Keratinocyte (primary cell): ENCODE data around the gene EMX2. TPM values are rescaled to one million over a fixed set of nuclear protein-coding genes. Genes with fewer than 3 reads are reported as not detected.
"Not testable (repeated sequence)": the region's sequence is repeated elsewhere in the genome, so short reads cannot be mapped to it uniquely, and the experiment has no call there.

ENCODE experiments used
- DNase-seq: peaks from one replicate; pipeline ENCODE4 v3.0.0-alpha.2; 2011; ENCODE audit warnings: low read depth, missing footprints, low spot score
- FAIRE-seq: peaks from 2 replicates; lab custom pipeline; 2011; peaks lifted over from hg19 to GRCh38; lab: Jason Lieb, UNC
- H2AFZ ChIP-seq: 2 replicates; pipeline ENCODE4 v1.6.0; 2012; ENCODE audit warnings: low read length, control low read depth, inconsistent platforms; ENCODE audit not compliant: control insufficient read depth
- H3K27ac ChIP-seq: 2 replicates; pipeline ENCODE4 v1.5.1; 2011; ENCODE audit warnings: low read length; ENCODE audit not compliant: control insufficient read depth, insufficient read depth
- H3K27me3 ChIP-seq: 3 replicates; pipeline ENCODE4 v1.6.0; 2011; ENCODE audit warnings: low read length; ENCODE audit not compliant: control insufficient read depth, insufficient read depth; ENCODE audit errors: extremely low read depth
- H3K36me3 ChIP-seq, 2 experiments: 2 replicates in 1 of 2; 3 replicates in 1 of 2; pipeline ENCODE4 v1.5.1; 2011; ENCODE audit warnings: low read length in 2 of 2, mild to moderate bottlenecking in 1 of 2; ENCODE audit not compliant: control insufficient read depth in 2 of 2, insufficient read depth in 2 of 2; ENCODE audit errors: extremely low read depth in 1 of 2
- H3K4me1 ChIP-seq: 3 replicates; pipeline ENCODE4 v1.5.1; 2011; ENCODE audit warnings: low read length; ENCODE audit not compliant: control insufficient read depth, insufficient read depth; ENCODE audit errors: extremely low read depth
- H3K4me2 ChIP-seq: 3 replicates; pipeline ENCODE4 v1.6.0; 2011; ENCODE audit warnings: low read depth, low read length; ENCODE audit not compliant: control insufficient read depth, insufficient read depth; ENCODE audit errors: extremely low read depth
- H3K4me3 ChIP-seq, 3 experiments: fragments of 200-600 bp in 1 of 3; sonication (generic) in 1 of 3; 2 replicates in 2 of 3; 3 replicates in 1 of 3; pipeline ENCODE4 v1.5.1; 2011 to 2016; ENCODE audit warnings: low read length in 3 of 3, mild to moderate bottlenecking in 3 of 3, control low read depth in 2 of 3, inconsistent platforms in 1 of 3, low read depth in 1 of 3, mixed read lengths in 1 of 3, mixed run types in 1 of 3, moderate library complexity in 1 of 3; ENCODE audit not compliant: control insufficient read depth in 2 of 3, insufficient read depth in 2 of 3; ENCODE audit errors: extremely low read depth in 1 of 3
- H3K79me2 ChIP-seq: 2 replicates; pipeline ENCODE4 v1.6.0; 2012; ENCODE audit warnings: low read length; ENCODE audit not compliant: control insufficient read depth, insufficient read depth
- H3K9ac ChIP-seq: 3 replicates; pipeline ENCODE4 v1.6.0; 2011; ENCODE audit warnings: low read length; ENCODE audit not compliant: control insufficient read depth, insufficient read depth; ENCODE audit errors: extremely low read depth
- H3K9me1 ChIP-seq: 3 replicates; pipeline ENCODE4 v1.6.0; 2011; ENCODE audit warnings: low read length; ENCODE audit not compliant: control insufficient read depth, insufficient read depth; ENCODE audit errors: extremely low read depth
- H3K9me3 ChIP-seq: 2 replicates; pipeline ENCODE4 v1.5.1; 2012; ENCODE audit warnings: low read depth, low read length; ENCODE audit not compliant: control insufficient read depth
- H4K20me1 ChIP-seq: 3 replicates; pipeline ENCODE4 v1.6.0; 2011; ENCODE audit warnings: low read length; ENCODE audit not compliant: control insufficient read depth, insufficient read depth; ENCODE audit errors: extremely low read depth
- EZH2 ChIP-seq: IDR thresholded peaks from one replicate; pipeline ENCODE4 v1.6.1; 2012; ENCODE audit warnings: inconsistent platforms, mild to moderate bottlenecking, low read length, moderate library complexity
- dilution Hi-C: fragments of 300-500 bp; cut with MboI; formaldehyde crosslinking; loops from one replicate; pipeline ENCODE4 v1.7.0; 2020; ENCODE audit warnings: low sequenced_read_pairs; ENCODE audit not compliant: extremely low pct_ligation_motif_present
- polyA plus RNA-seq, 5 experiments: library from polyadenylated mRNA; depleted of rRNA in 3 of 5; stranded (reverse) in 3 of 5; stranded (forward) in 1 of 5; unstranded in 1 of 5; fragments of >200 nt; gene quantifications; 1 replicate in 1 of 5; 2 replicates in 3 of 5; 3 replicates in 1 of 5; pipeline versions ENCODE4 v1.2.1 to v1.2.3, GENCODE V29; 2011 to 2012; ENCODE audit warnings: missing spikeins in 2 of 5, low read depth in 1 of 5, low replicate concordance in 1 of 5
- TF ChIP-seq, protein P1 (sequence below), 3 experiments: IDR thresholded peaks in 1 of 3; conservative IDR thresholded peaks in 1 of 3; optimal IDR thresholded peaks in 1 of 3; 2 replicates in 2 of 3; 3 replicates in 1 of 3; pipeline versions ENCODE3 to v1.5.1; 2011; ENCODE audit warnings: low read length in 3 of 3, mild to moderate bottlenecking in 3 of 3, moderate library complexity in 2 of 3, control low read depth in 1 of 3, inconsistent platforms in 1 of 3; ENCODE audit not compliant: insufficient read depth in 2 of 3; ENCODE audit errors: extremely low read depth in 1 of 3

Gene EMX2
- polyA plus RNA-seq, 1 donor (not counting 4 experiments of a cell fraction or from before 2014, with no cell fraction given): 2.8 TPM

GRCh38 chr10:117503244-117504205 is 39.0 kb upstream of the EMX2 start:
- H3K9ac ChIP-seq: no peak overlapping the region
- FAIRE-seq (no peak), DNase-seq (no peak)
- no peaks in the 10 kb centered on the region for H3K9me3 ChIP-seq
- no peaks in the 10 kb centered on the region for H4K20me1 ChIP-seq
- H3K36me3 ChIP-seq: no peaks in the 10 kb centered on the region
- dilution Hi-C loops: no loop called here
- H3K4me2 ChIP-seq: no peak overlapping the region
- TF ChIP-seq EZH2: no peak
- TF ChIP-seq, protein P1, sequence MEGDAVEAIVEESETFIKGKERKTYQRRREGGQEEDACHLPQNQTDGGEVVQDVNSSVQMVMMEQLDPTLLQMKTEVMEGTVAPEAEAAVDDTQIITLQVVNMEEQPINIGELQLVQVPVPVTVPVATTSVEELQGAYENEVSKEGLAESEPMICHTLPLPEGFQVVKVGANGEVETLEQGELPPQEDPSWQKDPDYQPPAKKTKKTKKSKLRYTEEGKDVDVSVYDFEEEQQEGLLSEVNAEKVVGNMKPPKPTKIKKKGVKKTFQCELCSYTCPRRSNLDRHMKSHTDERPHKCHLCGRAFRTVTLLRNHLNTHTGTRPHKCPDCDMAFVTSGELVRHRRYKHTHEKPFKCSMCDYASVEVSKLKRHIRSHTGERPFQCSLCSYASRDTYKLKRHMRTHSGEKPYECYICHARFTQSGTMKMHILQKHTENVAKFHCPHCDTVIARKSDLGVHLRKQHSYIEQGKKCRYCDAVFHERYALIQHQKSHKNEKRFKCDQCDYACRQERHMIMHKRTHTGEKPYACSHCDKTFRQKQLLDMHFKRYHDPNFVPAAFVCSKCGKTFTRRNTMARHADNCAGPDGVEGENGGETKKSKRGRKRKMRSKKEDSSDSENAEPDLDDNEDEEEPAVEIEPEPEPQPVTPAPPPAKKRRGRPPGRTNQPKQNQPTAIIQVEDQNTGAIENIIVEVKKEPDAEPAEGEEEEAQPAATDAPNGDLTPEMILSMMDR (optimal IDR thresholded peaks at IDR 0.05 in 1 of 3, IDR thresholded peaks at IDR 0.05 in 1 of 3, conservative IDR thresholded peaks at IDR 0.05 in 1 of 3; ENCODE audit: extremely low read depth in 1 of 3, insufficient read depth in 2 of 3, low read length in 3 of 3): no peak
- H3K4me3 ChIP-seq: no peak overlapping the region
- no peak overlapping the region for H3K27ac ChIP-seq
- no peaks in the 10 kb centered on the region for H3K4me1 ChIP-seq
- no peaks in the 10 kb centered on the region for H3K79me2 ChIP-seq
- H3K9me1 ChIP-seq: no peaks in the 10 kb centered on the region
- H2AFZ ChIP-seq: no peak overlapping the region
- no peaks in the 10 kb centered on the region for H3K27me3 ChIP-seq

DNA sequence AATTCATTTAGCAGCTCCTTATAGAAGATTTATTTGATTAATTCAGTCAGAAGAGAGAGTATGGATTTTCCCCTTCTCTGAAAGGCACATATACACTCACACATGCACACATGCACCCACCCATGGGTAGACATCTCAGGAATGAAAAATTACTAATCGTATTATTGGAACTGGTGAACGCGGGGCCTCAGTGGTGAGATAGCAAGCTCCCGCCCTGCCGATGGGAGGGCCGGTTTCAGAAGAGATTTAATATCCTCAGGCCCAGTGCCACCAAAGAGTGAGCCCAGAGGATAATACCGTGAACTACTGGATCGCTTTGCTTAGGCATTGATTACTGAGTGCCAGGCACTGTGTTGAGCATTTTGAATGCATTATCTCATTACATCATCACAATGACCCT is 38.0 kb upstream of the EMX2 start:
- DNase-seq (no peak), FAIRE-seq (no peak)
- no peaks in the 10 kb centered on the region for H3K9me1 ChIP-seq
- H3K9me3 ChIP-seq: no peaks in the 10 kb centered on the region
- no peak overlapping the region for H3K4me2 ChIP-seq
- no peaks in the 10 kb centered on the region for H4K20me1 ChIP-seq
- dilution Hi-C loops: no loop called here
- no peaks in the 10 kb centered on the region for H3K4me1 ChIP-seq
- H3K36me3 ChIP-seq: no peaks in the 10 kb centered on the region
- H3K27ac ChIP-seq: no peak overlapping the region
- H2AFZ ChIP-seq: no peak overlapping the region
- no peak overlapping the region for H3K4me3 ChIP-seq
- no peak overlapping the region for H3K9ac ChIP-seq
- H3K79me2 ChIP-seq: no peaks in the 10 kb centered on the region
- H3K27me3 ChIP-seq: no peaks in the 10 kb centered on the region
- TF ChIP-seq, protein P1 (optimal IDR thresholded peaks at IDR 0.05 in 1 of 3, IDR thresholded peaks at IDR 0.05 in 1 of 3, conservative IDR thresholded peaks at IDR 0.05 in 1 of 3; ENCODE audit: extremely low read depth in 1 of 3, insufficient read depth in 2 of 3, low read length in 3 of 3): no peak
- no peak for TF ChIP-seq EZH2

DNA sequence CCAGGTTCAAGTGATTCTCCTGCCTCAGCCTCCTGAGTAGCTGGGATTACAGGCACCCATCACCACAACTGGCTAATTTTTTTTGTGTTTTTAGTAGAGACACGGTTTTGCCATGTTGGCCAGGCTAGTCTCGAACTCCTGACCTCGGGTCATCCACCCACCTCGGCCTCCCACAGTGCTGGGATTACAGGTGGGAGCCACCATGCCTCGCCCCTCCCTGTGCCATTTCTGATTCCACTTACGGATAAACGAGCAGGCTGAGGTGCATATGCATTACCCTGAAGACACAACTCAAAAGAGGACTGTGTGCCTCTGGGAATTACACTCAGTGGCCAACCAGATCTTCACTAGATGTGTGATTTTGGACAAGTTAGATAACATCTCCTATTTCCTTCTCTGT is 35.5 kb upstream of the EMX2 start:
- H3K79me2 ChIP-seq, dilution Hi-C loops, H3K9me1 ChIP-seq, H3K27me3 ChIP-seq, FAIRE-seq, H3K27ac ChIP-seq, H3K9ac ChIP-seq, H3K9me3 ChIP-seq, H3K4me2 ChIP-seq, H2AFZ ChIP-seq, DNase-seq, H3K36me3 ChIP-seq, H4K20me1 ChIP-seq, H3K4me1 ChIP-seq, H3K4me3 ChIP-seq: not testable (repeated sequence)
